ENCODE data around the gene ZNF284. TPM values are rescaled to one million over a fixed set of nuclear protein-coding genes. Genes with fewer than 3 reads are reported as not detected.

The ZNF284 gene
- polyA plus RNA-seq, 1 of the 3 experiments (the other 2 are of a cell fraction): 1.4 TPM

DNA sequence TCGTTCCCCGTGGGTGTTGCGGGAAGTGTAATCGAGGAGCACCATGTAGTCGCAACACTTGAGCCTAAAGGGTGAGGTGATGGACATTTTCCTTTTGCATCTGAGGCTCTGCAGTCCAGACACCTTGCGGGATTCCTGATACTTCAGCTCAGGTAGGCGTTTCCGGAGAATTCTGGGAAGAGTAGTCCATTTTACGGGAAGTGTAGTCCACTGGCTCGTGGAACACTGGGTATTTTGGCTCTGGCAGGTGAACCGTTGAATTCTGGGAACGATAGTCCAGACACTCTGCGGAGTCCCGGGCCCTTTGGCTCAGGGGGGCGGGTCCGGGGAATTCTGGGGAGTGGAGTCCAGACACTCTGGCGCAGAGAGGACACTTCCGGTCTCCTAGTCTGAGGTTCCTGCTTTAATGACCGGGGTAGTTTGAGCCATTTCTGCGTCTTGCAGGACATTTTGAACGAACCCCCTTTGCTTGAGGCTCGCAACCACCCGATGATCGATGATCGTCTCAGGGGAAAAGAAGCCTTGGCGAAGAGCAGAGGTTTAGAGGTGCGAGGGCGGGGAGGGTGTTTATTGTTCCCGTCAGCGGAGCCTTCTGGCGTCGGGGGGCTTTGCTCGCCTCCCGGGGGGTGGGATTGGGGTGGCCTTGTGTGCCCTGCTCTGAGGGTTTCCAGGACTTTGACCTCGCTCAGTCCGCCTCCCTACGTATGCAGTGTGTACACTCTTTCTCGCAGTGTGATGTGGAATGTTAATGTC lies 20.1 kb upstream of the ZNF284 start, which contains the start of gene ZNF223 (continued):
- TF ChIP-seq, protein P1, sequence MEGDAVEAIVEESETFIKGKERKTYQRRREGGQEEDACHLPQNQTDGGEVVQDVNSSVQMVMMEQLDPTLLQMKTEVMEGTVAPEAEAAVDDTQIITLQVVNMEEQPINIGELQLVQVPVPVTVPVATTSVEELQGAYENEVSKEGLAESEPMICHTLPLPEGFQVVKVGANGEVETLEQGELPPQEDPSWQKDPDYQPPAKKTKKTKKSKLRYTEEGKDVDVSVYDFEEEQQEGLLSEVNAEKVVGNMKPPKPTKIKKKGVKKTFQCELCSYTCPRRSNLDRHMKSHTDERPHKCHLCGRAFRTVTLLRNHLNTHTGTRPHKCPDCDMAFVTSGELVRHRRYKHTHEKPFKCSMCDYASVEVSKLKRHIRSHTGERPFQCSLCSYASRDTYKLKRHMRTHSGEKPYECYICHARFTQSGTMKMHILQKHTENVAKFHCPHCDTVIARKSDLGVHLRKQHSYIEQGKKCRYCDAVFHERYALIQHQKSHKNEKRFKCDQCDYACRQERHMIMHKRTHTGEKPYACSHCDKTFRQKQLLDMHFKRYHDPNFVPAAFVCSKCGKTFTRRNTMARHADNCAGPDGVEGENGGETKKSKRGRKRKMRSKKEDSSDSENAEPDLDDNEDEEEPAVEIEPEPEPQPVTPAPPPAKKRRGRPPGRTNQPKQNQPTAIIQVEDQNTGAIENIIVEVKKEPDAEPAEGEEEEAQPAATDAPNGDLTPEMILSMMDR (IDR thresholded peaks at IDR 0.05): no peak
- TF ChIP-seq NRF1 (IDR thresholded peaks at IDR 0.05; ENCODE audit: low read depth, low read length) (no peak), GABPA (IDR thresholded peaks at IDR 0.05; ENCODE audit: low read depth) (peak; percentile 89), GATA2 (CRISPR knock-in tag; IDR thresholded peaks at IDR 0.05) (no peak)
- TF ChIP-seq, protein P2, sequence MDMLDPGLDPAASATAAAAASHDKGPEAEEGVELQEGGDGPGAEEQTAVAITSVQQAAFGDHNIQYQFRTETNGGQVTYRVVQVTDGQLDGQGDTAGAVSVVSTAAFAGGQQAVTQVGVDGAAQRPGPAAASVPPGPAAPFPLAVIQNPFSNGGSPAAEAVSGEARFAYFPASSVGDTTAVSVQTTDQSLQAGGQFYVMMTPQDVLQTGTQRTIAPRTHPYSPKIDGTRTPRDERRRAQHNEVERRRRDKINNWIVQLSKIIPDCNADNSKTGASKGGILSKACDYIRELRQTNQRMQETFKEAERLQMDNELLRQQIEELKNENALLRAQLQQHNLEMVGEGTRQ (IDR thresholded peaks at IDR 0.05; ENCODE audit: borderline replicate concordance, low read depth, low read length): no peak
- TF ChIP-seq, protein P3, sequence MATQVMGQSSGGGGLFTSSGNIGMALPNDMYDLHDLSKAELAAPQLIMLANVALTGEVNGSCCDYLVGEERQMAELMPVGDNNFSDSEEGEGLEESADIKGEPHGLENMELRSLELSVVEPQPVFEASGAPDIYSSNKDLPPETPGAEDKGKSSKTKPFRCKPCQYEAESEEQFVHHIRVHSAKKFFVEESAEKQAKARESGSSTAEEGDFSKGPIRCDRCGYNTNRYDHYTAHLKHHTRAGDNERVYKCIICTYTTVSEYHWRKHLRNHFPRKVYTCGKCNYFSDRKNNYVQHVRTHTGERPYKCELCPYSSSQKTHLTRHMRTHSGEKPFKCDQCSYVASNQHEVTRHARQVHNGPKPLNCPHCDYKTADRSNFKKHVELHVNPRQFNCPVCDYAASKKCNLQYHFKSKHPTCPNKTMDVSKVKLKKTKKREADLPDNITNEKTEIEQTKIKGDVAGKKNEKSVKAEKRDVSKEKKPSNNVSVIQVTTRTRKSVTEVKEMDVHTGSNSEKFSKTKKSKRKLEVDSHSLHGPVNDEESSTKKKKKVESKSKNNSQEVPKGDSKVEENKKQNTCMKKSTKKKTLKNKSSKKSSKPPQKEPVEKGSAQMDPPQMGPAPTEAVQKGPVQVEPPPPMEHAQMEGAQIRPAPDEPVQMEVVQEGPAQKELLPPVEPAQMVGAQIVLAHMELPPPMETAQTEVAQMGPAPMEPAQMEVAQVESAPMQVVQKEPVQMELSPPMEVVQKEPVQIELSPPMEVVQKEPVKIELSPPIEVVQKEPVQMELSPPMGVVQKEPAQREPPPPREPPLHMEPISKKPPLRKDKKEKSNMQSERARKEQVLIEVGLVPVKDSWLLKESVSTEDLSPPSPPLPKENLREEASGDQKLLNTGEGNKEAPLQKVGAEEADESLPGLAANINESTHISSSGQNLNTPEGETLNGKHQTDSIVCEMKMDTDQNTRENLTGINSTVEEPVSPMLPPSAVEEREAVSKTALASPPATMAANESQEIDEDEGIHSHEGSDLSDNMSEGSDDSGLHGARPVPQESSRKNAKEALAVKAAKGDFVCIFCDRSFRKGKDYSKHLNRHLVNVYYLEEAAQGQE (IDR thresholded peaks at IDR 0.05; ENCODE audit: low read depth, low read length): no peak

DNA sequence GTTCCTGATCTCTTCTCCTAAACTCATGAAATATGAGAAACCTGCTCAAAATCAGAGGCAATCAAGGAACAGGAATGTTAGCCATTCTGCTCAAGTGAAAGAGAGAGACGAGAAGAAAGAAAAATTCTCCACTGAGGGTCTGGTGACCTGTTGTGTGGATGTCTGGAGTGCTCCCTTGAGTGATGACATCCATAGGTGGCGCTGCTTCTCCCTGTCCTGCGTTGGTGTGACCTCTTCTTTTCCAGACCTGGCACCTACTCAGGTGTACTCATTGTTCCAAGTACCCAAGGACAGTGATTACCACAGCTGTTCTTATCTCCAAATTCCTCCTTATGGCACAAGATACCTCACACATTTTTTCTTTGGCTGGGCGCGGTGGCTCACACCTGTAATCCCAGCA lies 16.1 kb upstream of the ZNF284 start:
- Histone ChIP-seq H3K4me3 (ENCODE audit: low read depth in 2 of 2, low read length in 1 of 2) (no peak overlapping the region), H3F3A (replicated peaks; ENCODE audit: insufficient read depth) (no peaks in the 10 kb centered on the region), H3K27me3 (ENCODE audit: insufficient read depth) (no peaks in the 10 kb centered on the region), H3K4me1 (ENCODE audit: control insufficient read depth in 1 of 2, insufficient read depth in 2 of 2, low read depth in 1 of 2, low read length in 1 of 2) (peaks cover 0 to 16% of the 10 kb centered on the region in 2 experiments; a peak in 2 of 4 replicates), H3K79me2 (ENCODE audit: insufficient read depth) (no peaks in the 10 kb centered on the region), H4K20me1 (ENCODE audit: insufficient read depth) (no peaks in the 10 kb centered on the region), H3K9me3 (no peaks in the 10 kb centered on the region), H3K9ac (no peak overlapping the region), H3K36me3 (replicated peaks in 1 of 2; ENCODE audit: control insufficient read depth in 1 of 2, insufficient read depth in 2 of 2, low read length in 1 of 2) (peaks cover 31 to 36% of the 10 kb centered on the region in 2 experiments), H2AFZ (ENCODE audit: low read depth) (no peak overlapping the region), H3K4me2 (no peak overlapping the region), H3K27ac (ENCODE audit: low read depth in 2 of 2, low read length in 1 of 2) (no peak overlapping the region), H3K9me2 (no peaks in the 10 kb centered on the region)
- no peak for DNase-seq
- WGBS (ENCODE audit: low lambda C conversion rate): 88% methylated on average over 5 of the region's 5 CpGs
- TF ChIP-seq NFIC (IDR thresholded peaks at IDR 0.05; ENCODE audit: borderline replicate concordance) (no peak), YY1 (IDR thresholded peaks at IDR 0.05; ENCODE audit: low read depth) (no peak), TAF1 (IDR thresholded peaks at IDR 0.05; ENCODE audit: borderline replicate concordance, low read depth, low read length) (no peak), CHD2 (IDR thresholded peaks at IDR 0.05; ENCODE audit: low read length, partially characterized antibody) (no peak), RAD21 (IDR thresholded peaks at IDR 0.05; ENCODE audit: low read length) (no peak), POLR2AphosphoS5 (IDR thresholded peaks at IDR 0.05; ENCODE audit: low read depth, low read length) (no peak), TEAD4 (IDR thresholded peaks at IDR 0.05; ENCODE audit: borderline replicate concordance, insufficient read depth) (no peak), FOXJ3 (CRISPR knock-in tag; IDR thresholded peaks at IDR 0.05) (no peak), MEF2A (IDR thresholded peaks at IDR 0.05; ENCODE audit: borderline replicate concordance, low read depth) (no peak)
- TF ChIP-seq, protein P4, sequence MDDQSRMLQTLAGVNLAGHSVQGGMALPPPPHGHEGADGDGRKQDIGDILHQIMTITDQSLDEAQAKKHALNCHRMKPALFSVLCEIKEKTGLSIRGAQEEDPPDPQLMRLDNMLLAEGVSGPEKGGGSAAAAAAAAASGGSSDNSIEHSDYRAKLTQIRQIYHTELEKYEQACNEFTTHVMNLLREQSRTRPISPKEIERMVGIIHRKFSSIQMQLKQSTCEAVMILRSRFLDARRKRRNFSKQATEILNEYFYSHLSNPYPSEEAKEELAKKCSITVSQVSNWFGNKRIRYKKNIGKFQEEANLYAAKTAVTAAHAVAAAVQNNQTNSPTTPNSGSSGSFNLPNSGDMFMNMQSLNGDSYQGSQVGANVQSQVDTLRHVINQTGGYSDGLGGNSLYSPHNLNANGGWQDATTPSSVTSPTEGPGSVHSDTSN (IDR thresholded peaks at IDR 0.05): no peak
- POLR2A ChIA-PET: no interaction called here
- CTCF ChIA-PET: no interaction called here

Measured in SK-N-SH (cell line).